RWPE2 (cell line): ENCODE results near the gene FAM9C.

Experiments
- ATAC-seq: fragments of 200-7000 bp; cut with Tn5 transposase; 3 replicates; pipeline ENCODE4 v1.9.1; 2021; ENCODE audit warnings: low read depth
- DNase-seq: peaks from one replicate; pipeline ENCODE4 v3.0.0-alpha.2; 2020; ENCODE audit warnings: low spot score
- H3K27ac ChIP-seq: fragments of 450-650 bp; 2 replicates; pipeline ENCODE4 v1.5.1; 2017; ENCODE audit warnings: mild to moderate bottlenecking; ENCODE audit not compliant: poor library complexity, severe bottlenecking
- H3K27me3 ChIP-seq: fragments of 250-450 bp; sonication (Bioruptor Pico); 2 replicates; pipeline ENCODE4 v1.5.1; 2021; ENCODE audit warnings: mild to moderate bottlenecking, moderate library complexity; ENCODE audit not compliant: insufficient read depth, poor library complexity, severe bottlenecking
- H3K36me3 ChIP-seq: fragments of 250-450 bp; sonication (Bioruptor Pico); 2 replicates; pipeline ENCODE4 v1.5.1; 2020; ENCODE audit warnings: low read depth, mild to moderate bottlenecking, moderate library complexity
- H3K4me1 ChIP-seq: fragments of 250-450 bp; sonication (Bioruptor Pico); 2 replicates; pipeline ENCODE4 v1.5.1; 2021; ENCODE audit warnings: mild to moderate bottlenecking, moderate library complexity; ENCODE audit not compliant: insufficient read depth, poor library complexity, severe bottlenecking
- H3K4me3 ChIP-seq: fragments of 250-450 bp; sonication (Bioruptor Pico); 2 replicates; pipeline ENCODE4 v1.5.1; 2021; ENCODE audit warnings: mild to moderate bottlenecking, moderate library complexity; ENCODE audit not compliant: severe bottlenecking
- H3K9me3 ChIP-seq: fragments of 250-450 bp; sonication (Bioruptor Pico); 2 replicates; pipeline ENCODE4 v1.5.1; 2021; ENCODE audit warnings: mild to moderate bottlenecking, moderate library complexity; ENCODE audit not compliant: severe bottlenecking
- CTCF ChIP-seq: fragments of 450-650 bp; IDR thresholded peaks from one replicate; pipeline ENCODE4 v1.5.1; 2017; ENCODE audit warnings: mild to moderate bottlenecking, moderate library complexity; ENCODE audit not compliant: poor library complexity, severe bottlenecking

The FAM9C gene

GRCh38 chrX:13013363-13014110, 30.9 kb downstream of the FAM9C start:
- peaks cover 10% of the 10 kb centered on the region for H3K4me1 ChIP-seq
- H3K27me3 ChIP-seq = no peaks in the 10 kb centered on the region
- ATAC-seq = no peak
- H3K36me3 ChIP-seq = no peaks in the 10 kb centered on the region
- TF ChIP-seq CTCF = no peak
- no peak overlapping the region for H3K27ac ChIP-seq
- no peak for DNase-seq
- no peak overlapping the region for H3K4me3 ChIP-seq
- H3K9me3 ChIP-seq = no peaks in the 10 kb centered on the region

- H3K27ac ChIP-seq = peak overlapping the region; percentile 30
- H3K36me3 ChIP-seq = no peaks in the 10 kb centered on the region
- ATAC-seq (no peak), DNase-seq (no peak)
- peaks cover 22% of the 10 kb centered on the region for H3K4me1 ChIP-seq
- H3K9me3 ChIP-seq = no peaks in the 10 kb centered on the region
- no peaks in the 10 kb centered on the region for H3K27me3 ChIP-seq
- H3K4me3 ChIP-seq = no peak overlapping the region
- no peak for TF ChIP-seq CTCF
These were observed 33.9 kb downstream of the FAM9C start for GRCh38 chrX:13010546-13010945.

GRCh38 chrX:13009844-13010243, 34.6 kb downstream of the FAM9C start:
- no peak overlapping the region for H3K4me3 ChIP-seq
- ATAC-seq (peak; percentile 54; the same call in 2 of the 3 replicates), DNase-seq (no peak)
- TF ChIP-seq CTCF = no peak
- no peaks in the 10 kb centered on the region for H3K27me3 ChIP-seq
- peaks cover 22% of the 10 kb centered on the region for H3K4me1 ChIP-seq
- H3K27ac ChIP-seq = peak overlapping the region; percentile 30
- H3K36me3 ChIP-seq = no peaks in the 10 kb centered on the region
- no peaks in the 10 kb centered on the region for H3K9me3 ChIP-seq

- Histone ChIP-seq H3K36me3 (no peaks in the 10 kb centered on the region), H3K4me1 (peaks cover 22% of the 10 kb centered on the region), H3K9me3 (no peaks in the 10 kb centered on the region), H3K27me3 (no peaks in the 10 kb centered on the region), H3K27ac (peak overlapping the region; percentile 30), H3K4me3 (no peak overlapping the region)
- ATAC-seq (no peak), DNase-seq (no peak)
- no peak for TF ChIP-seq CTCF
These were observed 35.1 kb downstream of the FAM9C start for GRCh38 chrX:13009273-13009672.

GRCh38 chrX:13008851-13009250, 35.6 kb downstream of the FAM9C start:
- peaks cover 22% of the 10 kb centered on the region for H3K4me1 ChIP-seq
- DNase-seq (no peak), ATAC-seq (no peak)
- no peak overlapping the region for H3K4me3 ChIP-seq
- H3K27me3 ChIP-seq = no peaks in the 10 kb centered on the region
- no peak for TF ChIP-seq CTCF
- H3K9me3 ChIP-seq = no peaks in the 10 kb centered on the region
- peak overlapping the region; percentile 53 for H3K27ac ChIP-seq
- no peaks in the 10 kb centered on the region for H3K36me3 ChIP-seq
